Breast epithelium (tissue), 3 donors: ENCODE results near the gene SFMBT2.

Experiments
- POLR2A ChIP-seq: fragments of 450-650 bp; IDR thresholded peaks from one replicate; pipeline ENCODE4 v1.6.1; 2016; ENCODE audit warnings: antibody characterized with exemption, mild to moderate bottlenecking, moderate library complexity
- POLR2AphosphoS5 ChIP-seq, 3 donors: sonication (generic); formaldehyde crosslinking; IDR thresholded peaks; one replicate each; pipeline ENCODE4 v1.6.1; 2017; ENCODE audit warnings: antibody characterized with exemption in 3 of 3
- TF ChIP-seq, protein P1 (sequence below), 3 donors: fragments of 450-650 bp; IDR thresholded peaks; one replicate each; pipeline ENCODE4 v1.5.1; 2016 to 2017; ENCODE audit warnings: antibody characterized with exemption in 3 of 3, mild to moderate bottlenecking in 3 of 3, moderate library complexity in 3 of 3

DNA sequence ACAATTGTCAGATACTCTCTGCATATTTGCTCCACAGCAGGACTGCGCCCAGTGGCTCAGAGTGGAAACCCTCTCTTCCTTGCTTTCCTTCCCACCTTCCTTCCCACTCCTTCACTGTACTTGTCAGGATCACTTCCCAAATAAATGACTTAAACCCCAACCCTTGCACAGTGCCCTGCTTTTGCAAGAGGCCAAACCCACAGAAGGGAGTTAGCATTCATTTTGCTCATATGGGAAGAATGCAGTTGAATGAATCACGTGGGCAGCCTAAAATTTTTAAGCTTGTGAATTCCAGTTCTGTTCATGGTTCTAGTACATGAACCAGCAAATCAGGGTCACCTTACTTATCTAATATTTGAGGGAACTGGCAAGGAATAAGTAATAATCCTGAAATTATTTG, 47.7 kb upstream of the SFMBT2 start:
- TF ChIP-seq, protein P1, sequence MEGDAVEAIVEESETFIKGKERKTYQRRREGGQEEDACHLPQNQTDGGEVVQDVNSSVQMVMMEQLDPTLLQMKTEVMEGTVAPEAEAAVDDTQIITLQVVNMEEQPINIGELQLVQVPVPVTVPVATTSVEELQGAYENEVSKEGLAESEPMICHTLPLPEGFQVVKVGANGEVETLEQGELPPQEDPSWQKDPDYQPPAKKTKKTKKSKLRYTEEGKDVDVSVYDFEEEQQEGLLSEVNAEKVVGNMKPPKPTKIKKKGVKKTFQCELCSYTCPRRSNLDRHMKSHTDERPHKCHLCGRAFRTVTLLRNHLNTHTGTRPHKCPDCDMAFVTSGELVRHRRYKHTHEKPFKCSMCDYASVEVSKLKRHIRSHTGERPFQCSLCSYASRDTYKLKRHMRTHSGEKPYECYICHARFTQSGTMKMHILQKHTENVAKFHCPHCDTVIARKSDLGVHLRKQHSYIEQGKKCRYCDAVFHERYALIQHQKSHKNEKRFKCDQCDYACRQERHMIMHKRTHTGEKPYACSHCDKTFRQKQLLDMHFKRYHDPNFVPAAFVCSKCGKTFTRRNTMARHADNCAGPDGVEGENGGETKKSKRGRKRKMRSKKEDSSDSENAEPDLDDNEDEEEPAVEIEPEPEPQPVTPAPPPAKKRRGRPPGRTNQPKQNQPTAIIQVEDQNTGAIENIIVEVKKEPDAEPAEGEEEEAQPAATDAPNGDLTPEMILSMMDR (IDR thresholded peaks at IDR 0.05) = no peak
- TF ChIP-seq POLR2AphosphoS5 (IDR thresholded peaks at IDR 0.05) (no peak), POLR2A (no peak)
